Measurements from ENCODE around the gene PRKX.
"Not testable (repeated sequence)": the region's sequence is repeated elsewhere in the genome, so short reads cannot be mapped to it uniquely, and the experiment has no call there.

PRKX gene

DNA sequence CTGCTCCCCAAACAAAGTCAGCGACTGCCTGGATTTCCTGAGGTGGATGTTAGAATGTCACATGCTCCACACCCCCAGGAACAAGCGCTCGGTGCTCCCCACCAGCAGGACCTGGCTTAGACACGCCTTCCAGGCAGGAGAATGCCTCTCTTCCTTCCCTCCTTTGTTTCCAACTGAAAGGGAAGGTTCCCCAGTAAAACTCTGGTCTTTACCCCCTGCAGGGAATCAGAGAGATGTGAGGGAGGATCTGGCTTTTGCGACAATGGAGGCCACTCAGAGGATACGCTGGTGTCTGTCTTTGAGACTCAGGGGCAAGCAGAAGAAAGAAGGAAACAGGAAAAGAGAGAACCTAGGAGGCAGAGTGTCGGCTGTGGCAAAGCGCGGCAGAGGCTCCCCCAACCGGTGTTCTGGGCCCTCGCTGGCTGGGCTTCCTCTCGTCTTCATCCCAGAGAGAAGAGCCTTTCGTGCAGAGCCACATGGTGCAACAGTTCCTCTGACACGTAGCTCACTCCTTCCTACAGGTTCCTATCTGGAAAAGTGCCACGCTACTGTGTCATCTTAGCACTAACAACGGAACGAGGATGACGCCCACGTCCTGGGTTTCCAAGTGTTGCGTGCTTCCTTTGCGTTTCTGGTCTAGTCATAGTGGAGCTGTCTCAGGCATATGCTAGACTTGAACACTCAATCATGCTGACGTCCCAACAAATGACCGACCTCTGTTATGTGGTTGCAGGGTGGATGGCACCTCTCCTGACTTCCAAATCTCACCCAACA, 73.4 kb downstream of the PRKX start:
- DNase-seq, result not testable (repeated sequence)

DNA sequence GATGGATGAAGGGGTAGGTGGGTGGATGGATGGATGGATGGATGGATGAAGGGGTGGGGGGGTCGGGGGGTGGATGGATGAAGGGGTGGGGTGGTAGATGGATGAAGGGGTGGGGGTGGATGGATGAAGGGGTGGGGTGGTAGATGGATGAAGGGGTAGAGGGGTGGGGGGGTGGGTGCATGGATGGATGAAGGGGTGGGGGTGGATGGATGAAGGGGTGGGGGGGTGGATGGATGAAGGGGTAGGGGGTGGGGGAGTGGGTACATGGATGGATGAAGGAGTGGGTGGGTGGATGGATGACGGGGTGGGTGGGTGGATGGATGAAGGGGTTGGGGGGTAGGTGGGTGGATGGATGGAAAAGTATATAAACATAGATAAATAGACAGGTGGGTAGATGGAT, 74.2 kb downstream of the PRKX start:
- DNase-seq, result no peak

DNA sequence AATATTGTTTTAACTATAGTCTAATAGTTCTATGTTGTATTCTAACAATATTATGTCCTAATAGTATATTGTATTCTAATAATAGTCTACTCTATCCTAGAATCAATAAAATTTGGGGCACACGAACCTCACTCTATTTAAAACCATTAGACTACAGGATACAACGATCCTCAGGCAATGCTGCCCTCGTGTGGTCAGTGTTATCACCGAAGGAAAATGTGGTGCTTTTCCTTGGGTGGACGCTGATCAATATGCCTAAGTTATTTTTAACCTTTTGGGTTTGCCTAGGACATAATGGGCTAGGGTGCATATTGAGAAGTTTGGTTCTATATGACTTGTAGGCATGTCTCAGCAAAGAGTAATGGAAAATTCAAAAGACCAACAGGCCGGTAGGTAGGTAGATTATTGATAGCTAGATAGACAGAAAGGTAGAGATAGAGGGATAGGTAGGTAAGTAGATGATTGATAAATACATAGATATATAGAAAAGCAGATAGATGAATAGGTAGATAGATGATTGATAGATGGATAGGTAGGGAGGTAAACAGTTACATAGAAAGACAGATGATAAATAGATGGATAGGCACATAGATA, 75.1 kb downstream of the PRKX start:
- DNase-seq, result no peak

DNA sequence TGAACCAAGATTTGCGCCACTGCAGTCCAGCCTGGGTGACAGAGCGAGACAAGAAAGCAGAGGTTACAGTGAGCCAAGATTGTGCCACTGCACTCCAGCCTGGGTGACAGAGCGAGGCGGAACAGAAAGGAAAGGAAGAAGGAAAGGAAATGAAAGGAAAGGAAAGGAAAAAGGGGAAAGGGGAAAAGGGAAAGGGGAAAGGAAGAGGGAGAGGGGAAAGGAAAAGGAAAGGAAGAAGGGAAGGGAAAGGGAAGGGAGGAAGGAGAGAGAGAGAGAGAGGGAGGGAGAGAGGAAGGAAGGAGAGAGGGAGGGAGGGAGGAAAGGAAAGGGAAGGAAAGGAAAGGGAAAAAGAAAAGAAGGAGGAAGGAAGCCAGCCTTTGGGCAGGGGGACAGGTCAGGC, 76.6 kb downstream of the PRKX start:
- DNase-seq, result no peak

DNA sequence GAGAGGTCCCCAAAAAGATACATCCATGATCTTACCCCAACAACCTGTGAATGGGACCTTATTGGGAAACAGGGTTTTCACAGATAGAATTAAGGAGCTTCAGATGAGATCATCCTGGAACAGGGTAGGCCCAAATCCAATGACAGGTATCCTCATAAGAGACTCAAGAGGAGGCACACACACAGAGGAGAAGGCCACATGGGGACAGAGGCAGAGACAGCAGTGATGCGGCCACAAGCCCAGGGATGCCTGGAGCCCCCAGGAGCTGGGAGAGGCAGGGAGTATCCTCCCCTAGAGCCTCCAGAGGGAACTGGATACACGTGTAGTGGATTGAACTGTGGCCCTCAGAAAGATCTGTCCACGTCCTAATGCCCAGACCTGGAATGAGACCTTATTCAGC, 82.3 kb downstream of the PRKX start:
- no peak for DNase-seq

DNA sequence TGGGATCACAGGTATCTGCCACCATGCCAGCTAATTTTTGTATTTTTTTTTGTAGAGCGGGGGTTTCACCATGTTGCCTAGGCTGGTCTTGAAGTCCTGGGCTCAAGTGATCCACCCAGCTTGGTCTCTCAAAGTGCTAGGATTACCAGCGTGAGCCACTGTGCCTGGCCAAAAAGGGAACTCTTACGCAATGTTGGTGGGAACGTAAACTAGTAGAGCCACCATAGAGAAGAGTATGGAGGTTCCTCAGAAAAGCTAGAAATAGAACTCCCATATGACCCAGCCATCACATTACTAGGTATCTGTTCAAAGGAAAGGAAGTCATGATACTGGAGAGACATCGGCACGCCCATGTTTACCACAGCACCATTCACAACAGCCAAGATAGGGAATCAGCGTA, 85.9 kb downstream of the PRKX start:
- no peak for DNase-seq

DNA sequence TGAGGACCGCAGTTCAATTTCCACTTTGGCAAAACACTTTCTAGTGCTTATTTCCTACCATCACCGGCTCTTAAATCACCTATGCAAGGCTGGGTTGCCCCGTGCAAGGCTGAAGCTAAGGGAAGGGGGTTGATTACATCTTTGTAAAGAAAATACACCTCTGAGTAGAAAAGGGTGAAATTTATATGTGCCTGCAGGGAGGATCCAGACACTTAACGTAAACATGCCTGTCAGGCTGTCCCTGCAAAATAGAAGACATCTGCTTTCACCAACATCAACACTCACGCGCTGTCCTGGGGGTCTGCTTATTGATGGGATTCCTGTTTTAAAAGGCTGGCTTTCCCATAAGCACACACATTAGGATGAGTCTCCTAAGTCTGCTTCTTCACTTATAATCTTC, 92.0 kb downstream of the PRKX start:
- no peak for DNase-seq

DNA sequence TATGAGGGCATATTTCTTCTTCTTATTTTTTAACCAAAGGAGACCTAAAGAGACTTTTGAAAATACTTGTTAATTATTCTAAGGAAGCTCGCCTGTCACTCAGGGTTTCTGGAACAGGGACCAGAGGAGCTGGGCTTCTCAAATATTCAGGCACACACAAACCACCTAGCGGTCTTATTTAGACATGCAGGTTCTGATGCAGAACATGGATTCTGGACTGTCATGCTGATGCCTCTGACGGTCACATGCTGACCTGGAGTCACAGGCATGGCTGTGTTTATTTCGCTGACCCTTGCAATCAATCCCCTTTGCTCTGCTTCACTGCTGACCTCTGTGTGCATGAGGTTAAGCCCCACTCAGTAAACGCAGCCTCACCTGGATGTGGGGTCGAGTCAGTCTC, 101.7 kb downstream of the PRKX start:
- not testable (repeated sequence) for DNase-seq

DNA sequence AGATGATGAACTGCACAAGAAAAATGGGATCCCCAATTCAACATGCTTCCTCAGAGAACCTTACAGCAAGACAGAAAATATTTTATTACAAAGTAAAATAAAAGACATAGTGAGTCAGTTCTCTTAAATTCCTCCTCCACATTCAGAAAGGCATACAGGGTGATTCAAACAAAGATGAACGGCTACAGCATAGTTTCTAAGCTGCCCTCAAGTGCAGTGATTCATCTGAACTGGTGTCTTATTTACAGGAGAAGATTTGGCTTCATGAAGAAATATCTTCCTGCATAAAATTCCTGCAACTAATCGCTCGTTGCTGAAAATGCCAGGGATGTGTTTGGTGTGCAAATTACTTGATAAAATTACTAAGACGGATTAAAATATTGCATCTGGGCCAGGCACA, 103.6 kb downstream of the PRKX start:
- DNase-seq, result no peak

DNA sequence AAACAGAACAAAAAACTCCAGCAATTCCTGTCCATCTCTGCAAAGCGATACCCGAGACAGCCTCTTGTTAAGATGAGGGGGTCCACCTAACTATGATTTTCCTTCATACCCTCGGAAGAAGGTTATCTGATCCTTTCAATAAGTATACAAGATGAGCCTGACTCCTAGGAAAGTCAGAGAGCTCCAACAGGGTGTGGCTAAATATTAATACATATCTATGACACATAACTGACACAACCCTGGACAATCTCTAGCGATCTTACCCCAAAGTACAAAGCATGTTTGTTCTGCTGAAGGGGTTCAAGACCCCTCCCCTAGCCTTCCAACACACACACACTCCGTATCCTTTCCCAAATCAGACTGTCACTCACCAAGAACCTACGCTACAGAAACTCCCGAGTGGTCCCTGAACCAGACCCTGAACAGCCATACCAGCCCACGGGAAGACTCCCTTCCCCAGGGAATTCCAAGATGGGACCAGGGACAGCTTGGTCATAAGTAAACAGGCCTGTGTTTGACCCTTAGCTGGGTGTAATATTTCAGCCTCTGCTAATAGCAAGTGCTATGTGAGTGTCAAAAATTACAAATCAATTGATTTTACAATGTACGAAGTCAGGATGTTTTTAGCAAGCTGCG, 110.3 kb downstream of the PRKX start:
- no peak for DNase-seq

DNA sequence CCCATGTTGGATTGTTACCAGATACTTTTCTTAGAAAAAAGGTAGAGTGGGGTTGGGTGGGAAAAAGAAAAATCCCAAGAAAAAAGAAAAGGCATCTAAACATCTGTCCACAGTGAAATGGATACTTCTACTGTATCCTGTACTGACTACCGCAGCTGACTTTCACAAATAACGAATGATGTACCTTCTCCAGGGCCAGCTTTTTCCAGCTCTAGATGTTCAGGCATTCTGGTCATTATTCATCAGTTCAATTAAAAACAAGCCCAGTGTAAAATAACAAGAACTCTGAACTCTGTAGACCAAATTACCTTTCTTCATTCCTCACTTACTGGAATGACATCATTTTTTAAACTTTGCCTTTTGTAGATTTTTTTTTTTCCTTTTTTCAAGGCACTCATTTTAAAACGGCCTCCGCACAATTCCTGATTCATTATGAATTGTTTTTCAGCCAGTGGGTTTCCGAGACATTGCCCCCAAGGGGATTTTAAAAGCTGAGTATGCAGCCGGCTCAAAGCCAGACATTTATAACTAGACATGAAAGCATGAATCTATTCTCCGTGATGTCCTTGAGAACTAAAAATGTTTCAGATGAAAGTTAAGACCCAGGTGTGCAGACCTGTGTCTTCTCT, 113.5 kb downstream of the PRKX start:
- no peak for DNase-seq

DNA sequence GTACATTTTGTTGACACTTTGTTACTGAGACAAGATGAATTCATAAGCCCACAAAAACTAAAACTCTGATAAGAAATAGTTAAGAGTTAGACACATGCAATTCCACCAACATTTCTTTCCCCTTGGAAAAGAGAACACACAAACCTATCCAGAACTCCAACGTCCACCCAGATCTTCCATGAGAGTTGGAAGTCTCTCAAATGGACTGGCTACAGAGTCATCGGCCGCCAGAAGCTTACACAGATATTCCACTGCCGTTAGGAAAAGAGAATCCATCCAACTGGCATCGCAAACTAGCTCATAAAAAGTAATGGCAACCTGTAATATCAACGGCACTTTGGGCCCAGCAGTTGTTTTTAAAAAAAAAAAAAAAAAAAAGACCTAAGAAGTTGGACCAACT, 114.7 kb downstream of the PRKX start:
- DNase-seq, result no peak

DNA sequence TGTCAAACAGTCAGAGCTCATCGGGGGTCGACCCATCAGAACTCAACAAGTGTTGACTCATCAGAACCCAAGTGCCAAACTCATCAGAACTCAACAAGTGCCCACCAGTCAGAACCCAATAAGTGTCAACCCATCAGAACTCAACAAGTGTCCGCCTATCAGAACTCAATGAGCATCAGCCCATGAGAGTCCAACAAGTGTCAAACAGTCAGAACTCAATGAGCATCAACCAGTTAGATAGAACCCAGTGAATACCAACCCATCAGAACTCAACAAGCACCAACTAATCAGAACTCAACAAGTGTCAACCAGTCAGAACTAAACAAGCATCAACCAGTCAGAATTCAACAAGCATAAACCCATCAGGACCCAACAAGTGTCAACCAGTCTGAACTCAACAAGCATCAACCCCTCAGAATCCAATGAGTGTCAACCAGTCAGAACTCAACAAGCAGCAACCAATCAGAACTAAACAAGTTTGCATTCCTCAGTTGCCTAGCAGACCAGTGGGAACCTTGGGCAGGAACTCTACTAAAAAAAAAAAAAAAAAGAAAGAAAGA, 115.3 kb downstream of the PRKX start:
- DNase-seq, result no peak

DNA sequence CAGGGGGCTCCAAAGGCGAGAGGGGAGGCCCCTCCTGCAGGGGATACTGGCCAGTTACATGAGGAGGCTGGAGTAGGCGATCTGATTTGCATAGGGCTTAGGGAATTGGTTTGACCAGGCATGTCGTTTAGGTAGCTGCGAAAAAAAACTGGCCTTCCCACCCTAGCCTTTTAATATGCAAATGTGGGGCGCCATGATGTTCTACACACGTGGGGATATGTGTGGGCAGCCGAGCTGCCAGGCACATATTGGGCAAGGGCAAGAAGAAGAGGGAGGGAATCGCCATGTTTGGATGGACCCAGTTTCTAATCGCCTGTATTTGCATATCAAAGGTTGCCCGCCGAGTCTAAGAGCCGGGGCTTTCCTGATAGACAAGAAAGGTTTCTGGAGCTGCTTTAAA, 121.3 kb downstream of the PRKX start:
- DNase-seq, result no peak

DNA sequence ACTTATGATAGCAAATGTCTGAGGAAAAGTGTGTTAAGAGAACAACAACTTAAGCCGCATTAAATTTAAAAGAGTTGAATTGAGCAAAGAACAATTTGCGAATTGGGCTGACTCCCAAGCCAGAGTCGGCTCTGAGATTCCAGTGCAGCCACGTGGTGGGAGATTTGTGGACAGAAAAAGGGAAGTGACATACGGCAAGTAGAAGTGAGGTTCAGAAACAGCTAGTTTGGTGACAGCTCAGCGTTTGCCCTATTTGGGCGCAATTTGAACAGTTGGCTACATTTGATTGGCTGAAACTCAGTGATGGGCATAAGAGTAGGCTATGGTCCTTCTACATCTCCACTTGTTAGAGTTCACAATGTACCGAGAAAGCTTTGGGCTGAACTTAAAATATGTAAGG, 124.0 kb downstream of the PRKX start:
- DNase-seq, result no peak

DNA sequence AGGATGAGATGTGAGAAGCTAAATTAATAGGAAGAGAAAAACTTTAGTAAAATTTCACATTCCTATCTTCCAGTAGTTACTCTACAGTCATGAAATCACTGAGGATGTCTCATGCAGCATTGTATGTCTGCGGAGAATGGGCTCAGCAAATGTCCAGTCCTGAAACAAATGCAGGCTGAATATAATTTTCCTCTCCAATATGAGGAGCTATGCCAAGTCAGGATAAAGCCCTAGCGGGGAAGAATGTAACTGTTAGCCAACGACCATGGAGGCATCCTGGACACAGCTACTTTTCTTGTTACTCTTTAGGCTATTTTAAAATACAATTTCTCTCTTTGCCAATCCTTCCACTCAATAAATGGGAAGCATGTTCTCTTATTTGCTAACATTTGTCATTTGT, 127.7 kb downstream of the PRKX start:
- DNase-seq, result no peak

DNA sequence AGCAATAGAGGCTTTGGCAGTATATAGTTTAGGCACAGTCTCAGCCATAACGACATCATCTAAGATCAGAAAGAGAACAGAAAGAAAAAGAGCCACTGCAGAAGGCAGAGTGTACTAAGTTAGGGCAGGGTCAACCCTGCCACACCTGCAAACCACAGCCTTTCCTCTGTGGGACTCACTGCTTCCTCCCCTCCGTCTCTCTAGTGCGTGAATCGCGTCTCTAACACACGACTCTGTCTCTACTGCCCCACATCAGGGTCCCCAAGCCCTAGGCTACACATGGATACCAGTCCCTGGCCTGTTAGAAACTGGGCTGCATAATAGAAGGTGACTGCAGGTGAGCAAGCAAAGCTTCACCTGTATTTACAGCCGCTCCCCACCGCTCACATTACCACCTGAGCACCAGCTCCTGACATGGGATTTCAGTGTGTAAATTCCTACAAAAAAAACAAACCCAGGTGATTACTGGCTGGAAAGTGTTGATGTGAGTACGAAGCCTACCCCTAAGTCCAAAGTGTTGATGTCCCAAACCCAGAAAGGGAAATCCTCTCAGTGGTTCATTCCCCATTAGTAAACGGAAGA, 128.9 kb downstream of the PRKX start:
- no peak for DNase-seq

DNA sequence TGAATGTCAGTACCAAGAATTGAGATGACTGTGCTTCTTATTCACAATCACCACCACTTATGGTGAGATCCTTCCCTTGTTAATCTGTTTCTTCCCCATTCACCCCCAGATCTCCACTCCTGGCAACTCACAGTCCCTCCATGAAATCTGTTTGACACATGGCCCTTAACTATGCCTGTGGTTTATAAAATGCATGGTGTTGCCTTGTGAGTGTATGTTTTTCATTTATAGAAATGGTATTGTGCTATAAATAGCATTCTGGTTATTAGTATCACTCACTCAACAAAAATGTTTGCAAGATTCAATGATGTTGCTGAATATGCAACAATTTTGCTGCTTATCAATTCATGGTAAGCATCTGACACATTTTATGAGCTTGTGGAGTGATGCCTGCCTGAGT, 131.0 kb downstream of the PRKX start:
- no peak for DNase-seq

DNA sequence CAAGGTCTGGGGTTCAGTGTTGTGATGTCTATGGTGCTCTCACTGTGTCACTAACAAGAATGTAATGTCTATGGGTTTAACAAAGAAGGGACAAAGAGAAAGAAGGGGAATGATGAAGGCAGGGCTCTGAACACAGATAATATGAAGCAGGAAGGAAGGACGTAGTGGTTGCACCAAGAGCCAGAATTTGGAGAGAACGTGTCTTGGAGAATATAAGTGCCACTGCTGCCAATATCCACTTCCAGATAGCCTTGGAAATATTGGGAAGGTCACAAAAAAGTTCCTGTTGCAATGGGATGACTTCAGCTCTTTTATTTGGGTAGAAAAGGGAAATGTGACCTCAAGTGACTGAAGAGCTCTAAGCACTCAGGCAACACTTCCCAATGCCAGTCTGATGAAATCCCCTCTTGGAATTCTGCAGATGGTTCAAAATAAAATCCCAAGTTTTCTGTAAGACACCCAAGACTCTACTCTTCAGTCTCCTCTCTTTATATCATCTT, 131.8 kb downstream of the PRKX start:
- no peak for DNase-seq

DNA sequence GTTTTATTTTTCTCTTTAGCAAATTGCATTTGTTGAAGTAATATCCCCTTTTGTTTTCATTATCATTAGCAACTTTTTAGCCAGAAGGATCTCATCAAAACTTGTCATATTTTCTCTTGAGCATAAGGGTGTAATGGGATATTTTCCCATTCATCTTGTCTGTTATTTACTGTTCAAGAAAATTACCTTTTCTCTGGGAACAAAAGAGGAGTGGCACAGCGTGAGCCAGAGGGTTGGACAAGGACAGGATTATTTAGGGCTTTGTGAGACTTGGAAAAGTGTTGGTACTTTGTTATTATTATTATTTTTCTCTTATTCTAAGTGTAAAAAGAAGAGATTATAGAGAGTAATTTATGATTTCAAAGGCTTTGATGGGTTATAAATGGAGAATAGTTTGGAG, 135.9 kb downstream of the PRKX start:
- no peak for DNase-seq

DNA sequence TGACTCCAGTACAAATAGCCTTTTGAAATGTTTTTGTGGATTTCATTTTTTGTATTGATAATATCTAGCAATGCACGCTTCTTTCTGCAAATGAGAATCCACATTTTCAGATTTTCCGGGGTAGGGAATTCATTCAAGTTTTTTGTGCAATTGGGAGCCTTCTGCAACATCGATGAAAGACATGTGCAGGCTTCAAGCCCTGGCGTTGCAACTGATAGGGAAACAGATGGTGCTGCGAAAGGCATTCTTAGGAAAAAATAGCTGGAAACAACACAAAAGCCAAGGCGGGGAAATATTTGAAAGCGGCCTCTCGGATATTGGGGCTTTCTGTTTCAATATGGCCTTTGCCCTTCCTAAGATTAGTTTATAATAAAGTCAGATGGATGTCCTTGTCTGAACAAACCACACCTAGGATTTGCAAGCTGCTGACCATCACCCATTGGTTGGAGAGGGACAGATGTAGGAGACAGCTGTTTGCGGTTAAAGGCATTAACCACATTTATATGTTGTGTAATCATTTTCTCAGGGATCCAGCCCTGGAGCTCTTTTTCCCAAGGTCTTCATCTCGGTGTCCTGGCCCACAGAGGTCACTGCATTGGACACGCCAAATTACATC, 136.5 kb downstream of the PRKX start:
- no peak for DNase-seq

DNA sequence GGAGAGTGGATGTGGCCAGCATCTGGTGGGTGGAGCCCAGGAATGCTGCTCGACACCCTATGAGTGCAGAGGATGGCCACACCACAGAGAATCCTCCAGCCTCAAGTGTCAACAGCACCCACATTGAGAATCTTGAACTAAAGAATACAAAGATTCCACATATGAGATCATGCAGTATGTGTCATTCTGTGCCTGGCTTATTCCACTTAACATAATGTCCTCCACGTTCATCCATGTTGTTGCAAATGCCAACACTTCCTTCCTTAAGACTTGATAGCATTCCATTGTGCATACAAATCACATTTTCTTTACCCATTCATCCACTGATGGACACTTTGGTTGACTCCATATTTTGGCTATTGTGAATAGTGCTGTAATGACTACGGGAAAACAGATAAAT, 145.8 kb downstream of the PRKX start:
- no peak for DNase-seq

DNA sequence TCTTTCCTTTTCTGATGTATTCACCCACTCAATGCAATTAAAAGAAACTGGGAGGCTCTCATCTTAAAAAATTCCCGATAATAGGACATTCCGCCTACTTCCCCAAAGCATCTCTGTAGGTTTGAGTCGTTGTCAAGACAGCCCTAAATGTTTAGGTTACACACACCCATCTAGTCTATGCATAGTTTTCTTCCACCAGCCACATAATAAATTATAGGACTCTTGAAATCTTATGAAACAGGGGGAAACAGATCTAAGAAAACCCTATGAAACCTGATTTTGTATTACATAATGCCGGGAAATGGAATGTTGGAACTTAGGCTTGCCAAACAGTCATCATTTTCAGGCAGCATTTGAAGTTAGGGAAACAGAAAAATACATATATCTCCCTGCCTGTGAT, 150.0 kb downstream of the PRKX start:
- DNase-seq, result no peak

Data from activated T-cell treated with anti-CD3 and anti-CD28 coated beads for 4 hours (primary cell).